Endodermal cell (in vitro differentiated cells): ENCODE results near the gene SYNDIG1. TPM values are rescaled to one million over a fixed set of nuclear protein-coding genes. Genes with fewer than 3 reads are reported as not detected.

ENCODE experiments used
- DNase-seq: peaks from one replicate; pipeline ENCODE4 v3.0.0-alpha.2; 2017
- H3K27ac ChIP-seq: 2 replicates; pipeline ENCODE4 v1.5.1; 2013; ENCODE audit warnings: mild to moderate bottlenecking, low read depth, low read length, moderate library complexity
- H3K27me3 ChIP-seq: 2 replicates; pipeline ENCODE4 v1.6.1; 2013; ENCODE audit warnings: mild to moderate bottlenecking, low read length, moderate library complexity; ENCODE audit not compliant: insufficient read depth, control insufficient read depth, poor library complexity, severe bottlenecking
- H3K36me3 ChIP-seq: 2 replicates; pipeline ENCODE4 v1.7.0; 2013; ENCODE audit warnings: mild to moderate bottlenecking, low read length, moderate library complexity; ENCODE audit not compliant: control insufficient read depth, insufficient read depth
- H3K4me1 ChIP-seq: one replicate; pipeline ENCODE4 v1.7.0; 2013; ENCODE audit warnings: low read length; ENCODE audit not compliant: control insufficient read depth, insufficient read depth
- H3K4me3 ChIP-seq: 2 replicates; pipeline ENCODE4 v1.5.1; 2013; ENCODE audit warnings: mild to moderate bottlenecking, low read length, moderate library complexity
- H3K9ac ChIP-seq: 2 replicates; pipeline ENCODE4 v1.6.1; 2013; ENCODE audit warnings: mild to moderate bottlenecking, low read length, moderate library complexity; ENCODE audit not compliant: poor library complexity, severe bottlenecking; ENCODE audit errors: extremely low read depth
- H3K9me3 ChIP-seq: 2 replicates; pipeline ENCODE4 v1.6.1; 2013; ENCODE audit warnings: mild to moderate bottlenecking, low read length, moderate library complexity; ENCODE audit not compliant: control insufficient read depth
- H3K27ac Mint-ChIP-seq: 2 replicates; pipeline ENCODE4 v1.8.0; 2020; ENCODE audit warnings: mixed read lengths
- H3K27me3 Mint-ChIP-seq: 2 replicates; pipeline ENCODE4 v1.8.0; 2021; ENCODE audit warnings: mild to moderate bottlenecking, mixed read lengths; ENCODE audit not compliant: insufficient read depth
- H3K36me3 Mint-ChIP-seq: 2 replicates; pipeline ENCODE4 v1.8.0; 2020; ENCODE audit warnings: low read depth, mixed read lengths
- H3K4me1 Mint-ChIP-seq: 2 replicates; pipeline ENCODE4 v1.8.0; 2020; ENCODE audit warnings: mixed read lengths
- H3K4me3 Mint-ChIP-seq: 2 replicates; pipeline ENCODE4 v1.8.0; 2020; ENCODE audit warnings: mild to moderate bottlenecking, moderate library complexity, mixed read lengths
- H3K9me3 Mint-ChIP-seq: 2 replicates; pipeline ENCODE4 v1.8.0; 2020; ENCODE audit warnings: mild to moderate bottlenecking, mixed read lengths
- CTCF ChIP-seq: fragments of 200-600 bp; sonication (generic); conservative IDR thresholded peaks from 2 replicates; pipeline ENCODE4 v1.5.0; 2021; ENCODE audit warnings: antibody characterized with exemption, mild to moderate bottlenecking
- WGBS, 2 experiments: methylation state at CpG; one replicate each; pipeline versions ENCODE4 v1.1.5 to v1.1.7; 2013; ENCODE audit warnings: missing lambda C conversion rate in 2 of 2, mixed read lengths in 1 of 2; ENCODE audit not compliant: insufficient coverage in 1 of 2, insufficient read length in 1 of 2; 5-methylcytosine and 5-hydroxymethylcytosine counted together
- total RNA-seq, 2 donors: library from RNA; stranded (reverse); fragmentation: NEBNext Ultra II Directional in 1 of 2; extraction: Animal tissue kit (Norgen Biotek cat#: 25700) in 1 of 2; gene quantifications; 2 replicates in 1 of 2; 3 replicates in 1 of 2; pipeline ENCODE4 v1.2.1, GENCODE V29; 2021

SYNDIG1 gene
- total RNA-seq, 2 donors from 2014 or later, result 5.5 to 6.8 TPM

- Mint-ChIP-seq H3K27ac (no peak overlapping the region), H3K9me3 (no peaks in the 10 kb centered on the region), H3K36me3 (no peaks in the 10 kb centered on the region), H3K4me1 (peaks cover 8% of the 10 kb centered on the region), H3K4me3 (no peak overlapping the region), H3K27me3 (peaks cover 46% of the 10 kb centered on the region)
- Histone ChIP-seq H3K36me3 (no peaks in the 10 kb centered on the region), H3K9me3 (no peaks in the 10 kb centered on the region), H3K4me3 (no peak overlapping the region), H3K9ac (no peak overlapping the region), H3K4me1 (peaks cover 7% of the 10 kb centered on the region), H3K27ac (no peak overlapping the region), H3K27me3 (peaks cover 14% of the 10 kb centered on the region)
- WGBS, 2 experiments, result 78% methylated on average over 2 of the region's 2 CpGs; no CpG with 5 or more reads in 1 of the 2 experiments
- DNase-seq, result no peak
- TF ChIP-seq CTCF, result no peak
Observed at GRCh38 chr20:24459733-24460132, 9.7 kb upstream of the SYNDIG1 start.

GRCh38 chr20:24460712-24461111 is 8.7 kb upstream of the SYNDIG1 start:
- 89 to 91% methylated on average over 5 to 7 of the region's 7 CpGs for WGBS, 2 experiments
- Mint-ChIP-seq H3K4me1 (peaks cover 9% of the 10 kb centered on the region), H3K4me3 (no peak overlapping the region), H3K36me3 (no peaks in the 10 kb centered on the region), H3K9me3 (no peaks in the 10 kb centered on the region), H3K27ac (no peak overlapping the region), H3K27me3 (peaks cover 52% of the 10 kb centered on the region)
- H3K9ac ChIP-seq, result no peak overlapping the region
- peak; percentile 66 for TF ChIP-seq CTCF
- no peak overlapping the region for H3K27ac ChIP-seq
- H3K27me3 ChIP-seq, result peaks cover 14% of the 10 kb centered on the region
- H3K4me1 ChIP-seq, result peaks cover 12% of the 10 kb centered on the region
- no peaks in the 10 kb centered on the region for H3K9me3 ChIP-seq
- peak; percentile 50 for DNase-seq
- no peaks in the 10 kb centered on the region for H3K36me3 ChIP-seq
- no peak overlapping the region for H3K4me3 ChIP-seq

GRCh38 chr20:24461848-24462247 is 7.6 kb upstream of the SYNDIG1 start:
- Mint-ChIP-seq H3K4me3 (no peak overlapping the region), H3K36me3 (no peaks in the 10 kb centered on the region), H3K9me3 (no peaks in the 10 kb centered on the region), H3K27ac (no peak overlapping the region), H3K4me1 (peaks cover 9% of the 10 kb centered on the region), H3K27me3 (peaks cover 60% of the 10 kb centered on the region)
- no peak for DNase-seq
- peaks cover 14% of the 10 kb centered on the region for H3K27me3 ChIP-seq
- H3K27ac ChIP-seq, result peak overlapping the region; percentile 51
- 80 to 100% methylated on average over 1 to 3 of the region's 3 CpGs for WGBS, 2 experiments
- no peak for TF ChIP-seq CTCF
- no peak overlapping the region for H3K4me3 ChIP-seq
- H3K9me3 ChIP-seq, result no peaks in the 10 kb centered on the region
- H3K4me1 ChIP-seq, result peaks cover 12% of the 10 kb centered on the region
- no peaks in the 10 kb centered on the region for H3K36me3 ChIP-seq
- H3K9ac ChIP-seq, result no peak overlapping the region
